Measurements from ENCODE around the gene CPSF4.

Gene CPSF4

GRCh38 chr7:99438573-99439480, at the start of gene CPSF4, which contains the start of gene PTCD1:
Gene CPSF4 (plus strand): TSS chr7:99438943. CDS start chr7:99439083, 140 bp downstream.
Gene PTCD1 (minus strand): TSS chr7:99438798. CDS start chr7:99435242, 3,556 bp downstream.
- peak; percentile 96 for DNase-seq

GRCh38 chr7:99389772-99390171, 49.0 kb upstream of the CPSF4 start:
- no peak for DNase-seq

- DNase-seq, result no peak
Observed at GRCh38 chr7:99390941-99391602, 47.7 kb upstream of the CPSF4 start.

- no peak for DNase-seq
Observed at GRCh38 chr7:99392046-99392445, 46.7 kb upstream of the CPSF4 start.

GRCh38 chr7:99392659-99393354, 45.9 kb upstream of the CPSF4 start:
- DNase-seq, result peak; percentile 90

GRCh38 chr7:99393355-99394187, 45.2 kb upstream of the CPSF4 start:
- no peak for DNase-seq

- DNase-seq, result no peak
Observed at GRCh38 chr7:99394188-99394502, 44.6 kb upstream of the CPSF4 start.

GRCh38 chr7:99395616-99396327, 43.0 kb upstream of the CPSF4 start:
- no peak for DNase-seq

GRCh38 chr7:99396418-99397296, 42.1 kb upstream of the CPSF4 start:
- no peak for DNase-seq

- DNase-seq, result no peak
Observed at GRCh38 chr7:99397297-99397983, 41.3 kb upstream of the CPSF4 start.

GRCh38 chr7:99398891-99399445, 39.8 kb upstream of the CPSF4 start:
- no peak for DNase-seq

GRCh38 chr7:99399597-99399996, 39.1 kb upstream of the CPSF4 start:
- no peak for DNase-seq

GRCh38 chr7:99402854-99403253, 35.9 kb upstream of the CPSF4 start:
- DNase-seq, result no peak

- no peak for DNase-seq
Observed at GRCh38 chr7:99403764-99404163, 35.0 kb upstream of the CPSF4 start.

GRCh38 chr7:99404235-99404976, 34.3 kb upstream of the CPSF4 start:
- no peak for DNase-seq

GRCh38 chr7:99404977-99405320, 33.8 kb upstream of the CPSF4 start:
- DNase-seq, result no peak

GRCh38 chr7:99406557-99406956, 32.2 kb upstream of the CPSF4 start:
- DNase-seq, result no peak

- no peak for DNase-seq
Observed at GRCh38 chr7:99407872-99408378, 30.8 kb upstream of the CPSF4 start.

Data from activated CD8-positive, alpha-beta memory T cell treated with anti-CD3 and anti-CD28 coated beads for 24 hours (primary cell).